Right cardiac atrium (tissue), 5 donors: ENCODE measurements around the gene RAN. TPM values are rescaled to one million over a fixed set of nuclear protein-coding genes. Genes with fewer than 3 reads are reported as not detected.
"Not testable (repeated sequence)": the region's sequence is repeated elsewhere in the genome, so short reads cannot be mapped to it uniquely, and the experiment has no call there.

Experiments used
- ATAC-seq, 2 donors: fragments of 200-7000 bp; cut with Tn5 transposase; one replicate each; pipeline versions ENCODE4 v1.8.0 to v1.9.1; 2020; ENCODE audit warnings: moderate library complexity in 2 of 2, mild to moderate bottlenecking in 1 of 2
- DNase-seq, 3 donors: peaks; one replicate each; pipeline ENCODE4 v3.0.0-alpha.2; 2020
- H3K27ac ChIP-seq: one replicate; pipeline ENCODE4 v1.5.1; 2013; ENCODE audit warnings: mild to moderate bottlenecking, low read length, control low read depth, moderate library complexity
- H3K27me3 ChIP-seq: one replicate; pipeline ENCODE4 v1.6.1; 2013; ENCODE audit not compliant: control insufficient read depth, insufficient read depth
- H3K4me1 ChIP-seq: one replicate; pipeline ENCODE4 v1.6.1; 2013; ENCODE audit warnings: low read length; ENCODE audit not compliant: control insufficient read depth, insufficient read depth
- H3K4me3 ChIP-seq: one replicate; pipeline ENCODE4 v1.5.1; 2013; ENCODE audit warnings: low read length, control low read depth
- H3K9me3 ChIP-seq: one replicate; pipeline ENCODE4 v1.6.1; 2013; ENCODE audit warnings: low read length; ENCODE audit not compliant: control insufficient read depth
- WGBS: extraction: QIAGEN DNeasy Blood & Tissue Kit; methylation state at CpG from one replicate; pipeline ENCODE4 v1.1.7; 2013; 5-methylcytosine and 5-hydroxymethylcytosine counted together
- intact Hi-C, 4 donors: fragments of 100-400 bp; cut with DNase I; formaldehyde crosslinking; loops; one replicate each; pipeline versions ENCODE4 v1.11.0 to v1.14.0; 2022 to 2023
- polyA plus RNA-seq: library from polyadenylated mRNA; stranded (reverse); fragments of 200-250 nt; gene quantifications from one replicate; pipeline ENCODE4 v1.2.3, GENCODE V29; 2013
- total RNA-seq, 4 donors: library from RNA; stranded (reverse); fragmentation: NEBNext Ultra II Directional; extraction: Animal tissue kit (Norgen Biotek cat#: 25700); gene quantifications; one replicate each; pipeline ENCODE4 v1.2.1, GENCODE V29; 2021
- donor health status: healthy with polysubstance abuse.
- donor health status: DM: no; HTN: yes; CAD: no.
- donor health status: DM: no; HTN: no; CAD: no.
- donor health status: DM: no; HTN: yes; CAD: no; lungs with severe emphysema.
- donor health status: DM: yes; HTN: yes; CAD: no.

Gene RAN
- total and polyA plus RNA-seq, 5 donors, result 195 to 385 (median 294) TPM

DNA sequence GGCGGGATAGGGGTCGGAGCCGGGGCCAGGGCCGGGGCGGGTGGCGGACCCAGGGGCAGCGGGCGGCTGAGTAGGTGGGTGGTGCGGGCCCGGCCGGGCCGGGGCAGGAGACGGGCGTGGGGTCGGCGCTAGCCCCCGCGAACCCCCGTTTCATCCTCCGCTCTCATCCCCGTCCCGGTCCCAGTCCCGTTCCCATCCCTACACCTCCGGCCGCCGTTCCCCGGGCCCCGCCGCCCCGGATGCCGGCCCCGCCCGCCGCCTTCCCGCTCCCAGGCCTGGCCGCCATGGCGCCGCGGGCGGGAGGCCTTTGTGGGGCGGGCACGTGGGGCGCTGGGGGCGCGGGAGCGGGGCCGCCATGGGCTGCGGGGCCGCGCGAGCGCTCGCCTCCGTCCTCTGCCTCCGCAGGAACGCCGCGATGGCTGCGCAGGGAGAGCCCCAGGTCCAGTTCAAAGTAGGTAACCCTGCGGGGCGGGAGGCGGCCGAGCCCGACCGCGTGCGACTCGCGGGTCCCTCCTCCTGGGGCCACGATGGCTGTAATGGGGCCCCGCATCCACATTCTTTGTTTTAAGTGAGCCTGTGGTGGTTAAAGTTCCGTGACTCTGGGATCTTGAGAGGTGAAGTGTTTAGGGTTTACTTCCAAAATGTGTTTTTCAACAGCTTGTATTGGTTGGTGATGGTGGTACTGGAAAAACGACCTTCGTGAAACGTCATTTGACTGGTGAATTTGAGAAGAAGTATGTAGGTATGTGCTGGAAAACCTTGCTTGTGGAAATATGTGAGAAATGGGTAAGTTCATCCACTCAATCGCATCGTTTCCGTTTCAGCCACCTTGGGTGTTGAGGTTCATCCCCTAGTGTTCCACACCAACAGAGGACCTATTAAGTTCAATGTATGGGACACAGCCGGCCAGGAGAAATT lies 572 bp downstream of the RAN start:
- Histone ChIP-seq H3K4me3 (peak overlapping the region; percentile 98), H3K4me1 (no peaks in the 10 kb centered on the region), H3K9me3 (no peaks in the 10 kb centered on the region), H3K27ac (peak overlapping the region; percentile 42), H3K27me3 (no peaks in the 10 kb centered on the region)
- WGBS, result under 1% methylated on average over 79 of the region's 79 CpGs
- ATAC-seq (peak; percentile 29 to 36), DNase-seq (peak in 2 of 3 donors; percentile 54 to 80)
- intact Hi-C loops, result no loop called here

DNA sequence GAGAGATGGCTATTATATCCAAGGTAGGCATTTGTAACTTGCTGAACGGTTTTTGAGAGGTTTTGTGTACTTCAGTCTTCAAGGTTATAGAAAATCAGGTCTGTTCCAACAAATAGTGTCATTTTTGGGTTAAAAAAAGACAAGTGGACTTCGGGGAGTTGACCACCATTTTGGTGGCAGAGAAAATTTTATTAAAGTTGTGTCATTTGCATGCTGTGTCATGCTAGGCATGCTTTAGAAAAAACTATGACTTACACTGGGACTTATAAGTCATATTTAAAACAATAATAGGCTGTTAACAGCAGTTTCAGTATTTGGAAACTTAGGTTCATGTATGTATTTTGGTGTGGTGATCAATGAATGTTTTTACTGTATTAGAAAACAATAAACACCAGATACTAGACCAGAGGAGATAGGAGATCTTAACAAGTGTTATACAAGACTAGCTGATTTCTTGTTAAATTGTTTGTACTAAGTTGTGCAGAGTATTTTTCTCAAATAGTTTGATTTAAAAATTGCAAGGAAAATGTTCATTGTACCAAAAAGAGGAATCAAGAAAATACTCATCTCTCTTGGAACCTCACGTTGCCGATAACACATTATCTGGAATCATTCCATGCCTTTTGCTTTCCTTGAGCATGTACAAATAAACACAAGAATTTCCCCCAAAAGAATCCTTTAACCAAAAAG lies 1.4 kb downstream of the RAN start:
- Histone ChIP-seq H3K27ac (no peak overlapping the region), H3K4me3 (peak overlapping the region; percentile 98), H3K27me3 (no peaks in the 10 kb centered on the region), H3K9me3 (no peaks in the 10 kb centered on the region), H3K4me1 (no peaks in the 10 kb centered on the region)
- intact Hi-C loops, result no loop called here
- DNase-seq (no peak), ATAC-seq (no peak)
- 36% methylated on average over 4 of the region's 4 CpGs for WGBS

GRCh38 chr12:130873825-130874224 lies 2.0 kb downstream of the RAN start:
- H3K27ac ChIP-seq, result no peak overlapping the region
- ATAC-seq (no peak), DNase-seq (no peak)
- H3K4me3 ChIP-seq, result no peak overlapping the region
- no peaks in the 10 kb centered on the region for H3K9me3 ChIP-seq
- intact Hi-C loops, result no loop called here
- no peaks in the 10 kb centered on the region for H3K4me1 ChIP-seq
- no peaks in the 10 kb centered on the region for H3K27me3 ChIP-seq
- 82% methylated on average over 4 of the region's 4 CpGs for WGBS

- Histone ChIP-seq H3K4me3 (no peak overlapping the region), H3K27ac (no peak overlapping the region), H3K27me3 (no peaks in the 10 kb centered on the region), H3K4me1 (no peaks in the 10 kb centered on the region), H3K9me3 (no peaks in the 10 kb centered on the region)
- ATAC-seq, result no peak
- intact Hi-C loops, result no loop called here
- DNase-seq, result no peak
- 94% methylated on average over 10 of the region's 10 CpGs for WGBS
These were observed 2.8 kb downstream of the RAN start for GRCh38 chr12:130874696-130875095.

GRCh38 chr12:130875193-130875592 lies 3.3 kb downstream of the RAN start:
- no peak for DNase-seq
- no peaks in the 10 kb centered on the region for H3K27me3 ChIP-seq
- intact Hi-C loops, result no loop called here
- H3K9me3 ChIP-seq, result no peaks in the 10 kb centered on the region
- 87% methylated on average over 5 of the region's 5 CpGs for WGBS
- no peak for ATAC-seq
- H3K4me1 ChIP-seq, result no peaks in the 10 kb centered on the region
- no peak overlapping the region for H3K27ac ChIP-seq
- no peak overlapping the region for H3K4me3 ChIP-seq

DNA sequence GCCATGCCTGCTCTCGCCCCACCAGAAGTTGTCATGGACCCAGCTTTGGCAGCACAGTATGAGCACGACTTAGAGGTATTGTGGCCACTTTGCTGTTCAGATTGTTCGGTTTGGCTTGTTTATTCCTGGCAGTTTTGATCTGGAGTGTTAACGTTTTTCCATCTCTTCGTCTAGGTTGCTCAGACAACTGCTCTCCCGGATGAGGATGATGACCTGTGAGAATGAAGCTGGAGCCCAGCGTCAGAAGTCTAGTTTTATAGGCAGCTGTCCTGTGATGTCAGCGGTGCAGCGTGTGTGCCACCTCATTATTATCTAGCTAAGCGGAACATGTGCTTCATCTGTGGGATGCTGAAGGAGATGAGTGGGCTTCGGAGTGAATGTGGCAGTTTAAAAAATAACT lies 3.8 kb downstream of the RAN start:
- WGBS, result 81% methylated on average over 11 of the region's 11 CpGs
- H3K4me1 ChIP-seq, H3K4me3 ChIP-seq, H3K9me3 ChIP-seq, ATAC-seq, intact Hi-C loops, H3K27ac ChIP-seq, DNase-seq, H3K27me3 ChIP-seq: not testable (repeated sequence)

- no peak for ATAC-seq
These were observed 4.4 kb downstream of the RAN start for GRCh38 chr12:130876297-130876696.

GRCh38 chr12:130876758-130877157 lies 4.9 kb downstream of the RAN start:
- ATAC-seq (no peak), DNase-seq (no peak)
- Histone ChIP-seq H3K27me3 (no peaks in the 10 kb centered on the region), H3K4me1 (no peaks in the 10 kb centered on the region), H3K27ac (no peak overlapping the region), H3K4me3 (no peak overlapping the region), H3K9me3 (no peaks in the 10 kb centered on the region)
- intact Hi-C loops, result no loop called here
- WGBS, result 73% methylated on average over 3 of the region's 3 CpGs

More at GRCh38 chr12:130876297-130876696, 4.4 kb downstream of the RAN start:
- Histone ChIP-seq H3K4me3 (no peak overlapping the region), H3K27me3 (no peaks in the 10 kb centered on the region), H3K9me3 (no peaks in the 10 kb centered on the region), H3K27ac (no peak overlapping the region), H3K4me1 (no peaks in the 10 kb centered on the region)
- intact Hi-C loops, result no loop called here
- no peak for DNase-seq

DNA sequence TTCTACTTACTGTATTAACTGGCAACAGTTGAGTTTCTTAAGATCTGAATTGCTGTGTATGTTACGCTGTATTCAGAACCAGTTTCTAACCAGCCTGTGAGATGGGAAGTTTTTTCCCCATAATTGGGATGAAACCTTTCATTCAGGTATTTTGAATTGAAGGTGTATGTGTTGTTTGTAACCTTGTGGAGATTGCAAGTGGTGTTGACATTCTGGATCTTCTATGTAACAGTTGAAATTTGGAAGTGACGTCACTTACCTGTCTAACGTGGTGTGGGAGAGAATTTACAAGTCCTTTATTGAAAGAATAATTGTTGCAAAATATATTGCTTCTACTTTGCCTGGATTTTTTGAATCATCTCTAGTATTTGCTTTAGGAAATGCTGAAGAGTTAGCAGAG lies 5.5 kb downstream of the RAN start:
- no peak for ATAC-seq
- Histone ChIP-seq H3K9me3 (no peaks in the 10 kb centered on the region), H3K4me1 (no peaks in the 10 kb centered on the region), H3K27ac (no peak overlapping the region), H3K27me3 (no peaks in the 10 kb centered on the region), H3K4me3 (no peak overlapping the region)
- intact Hi-C loops, result no loop called here
- 88% methylated on average over 3 of the region's 3 CpGs for WGBS
- DNase-seq, result no peak

DNA sequence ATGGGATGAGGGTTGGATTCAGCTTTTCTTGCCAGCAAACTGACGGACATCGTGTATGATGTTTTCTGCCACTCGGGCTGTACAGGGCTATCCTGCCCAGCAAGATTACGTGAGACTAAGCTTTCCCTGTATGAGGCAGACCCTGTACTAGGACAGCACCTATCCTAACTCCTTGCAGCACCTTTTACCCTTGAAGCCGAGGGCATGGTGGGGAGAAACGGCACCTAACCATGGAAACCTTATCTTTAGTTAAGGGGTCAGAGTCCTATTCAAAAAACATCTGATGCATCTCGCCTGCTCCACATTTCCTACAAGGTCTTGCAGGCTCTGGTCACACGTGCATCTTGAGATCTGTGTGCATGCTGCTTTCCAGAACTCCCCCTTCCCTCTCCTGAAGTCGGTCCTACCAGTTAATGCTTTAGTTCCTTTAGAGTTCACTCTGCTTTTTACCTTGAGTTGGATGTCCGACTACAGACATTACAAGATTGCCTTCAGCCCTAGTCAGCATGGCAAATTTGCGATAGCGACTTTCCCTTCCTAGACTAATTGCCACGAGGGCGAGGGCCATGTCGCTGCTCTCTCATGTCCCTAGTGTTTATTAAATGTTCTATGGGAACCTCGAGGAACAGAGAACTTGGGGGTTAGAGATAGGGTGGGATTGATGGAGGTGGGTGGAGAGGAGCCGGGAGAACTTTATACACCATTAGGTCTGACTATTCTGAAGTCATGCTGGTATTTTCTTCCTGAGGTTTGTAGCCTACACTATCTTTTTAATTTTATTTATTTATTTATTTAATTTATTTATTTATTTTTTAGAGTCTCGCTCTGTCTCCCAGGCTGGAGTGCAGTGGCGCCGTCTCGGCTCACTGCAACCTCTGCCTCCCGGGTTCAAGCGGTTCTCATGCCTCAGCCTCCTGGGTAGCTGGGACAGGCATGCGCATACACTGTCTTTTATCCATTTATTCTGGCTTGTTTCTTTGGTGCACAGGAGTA lies 6.6 kb downstream of the RAN start:
- H3K27ac ChIP-seq, result no peak overlapping the region

More for the DNA sequence above, 6.6 kb downstream of the RAN start:
- no peak overlapping the region for H3K4me3 ChIP-seq
- 72% methylated on average over 24 of the region's 24 CpGs for WGBS
- intact Hi-C loops, result no loop called here
- no peaks in the 10 kb centered on the region for H3K4me1 ChIP-seq
- ATAC-seq (no peak), DNase-seq (no peak)
- H3K27me3 ChIP-seq, result no peaks in the 10 kb centered on the region
- no peaks in the 10 kb centered on the region for H3K9me3 ChIP-seq
